Activated T-helper 1 cell treated with anti-CD3 and anti-CD28 coated beads, Interleukin-2, amount 50 U/mL, for 16 hours (primary cell): ENCODE results near the gene KRTAP4-8.
"Not testable (repeated sequence)": the region's sequence is repeated elsewhere in the genome, so short reads cannot be mapped to it uniquely, and the experiment has no call there.

Experiments
- DNase-seq, 2 donors: peaks; one replicate each; pipeline ENCODE4 v3.0.0-alpha.2; 2020; ENCODE audit warnings: low read depth in 1 of 2, low spot score in 1 of 2

Gene KRTAP4-8

GRCh38 chr17:41098042-41098441 lies at the start of gene KRTAP4-8:
TSS of gene KRTAP4-8 (minus strand) at chr17:41098142. CDS start at chr17:41098084, 58 bp downstream.
- no peak for DNase-seq

DNA sequence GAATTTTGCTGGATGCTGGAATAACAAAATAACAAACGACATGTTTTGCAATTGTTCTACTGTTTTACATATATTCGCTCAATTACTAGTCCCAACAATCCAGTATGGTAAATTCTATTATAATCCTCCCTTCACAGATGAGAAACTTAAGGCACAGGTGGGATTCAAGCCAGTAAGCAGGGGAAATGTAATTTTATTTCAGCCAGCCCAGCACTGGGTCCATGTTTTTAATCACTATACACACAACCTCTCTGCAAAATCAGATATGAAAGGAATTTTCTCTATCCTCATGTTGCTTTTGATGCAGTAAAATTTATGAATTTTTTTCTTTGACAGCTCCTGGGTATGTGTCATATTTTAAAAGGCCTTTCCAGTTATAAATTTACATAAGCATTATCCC lies 47.3 kb upstream of the KRTAP4-8 start:
- no peak for DNase-seq

DNA sequence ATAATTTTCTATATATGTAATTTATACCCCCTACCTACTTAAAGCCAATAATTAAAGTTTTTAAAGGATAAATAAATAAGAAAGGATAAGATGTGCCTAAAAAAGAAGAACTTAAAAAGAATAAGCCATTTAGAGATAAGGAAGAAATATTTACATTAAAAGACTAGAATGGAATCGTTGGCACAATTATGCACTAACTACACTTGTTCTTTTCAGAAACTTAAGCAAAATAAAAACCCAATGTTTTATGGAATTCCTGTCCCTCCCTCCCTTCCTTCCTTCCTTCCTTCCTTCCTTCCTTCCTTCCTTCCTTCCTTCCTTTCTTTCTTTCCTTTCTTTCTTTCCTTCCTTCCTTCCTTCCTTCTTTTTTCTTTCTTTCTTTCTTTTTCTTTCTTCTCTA lies 46.9 kb upstream of the KRTAP4-8 start:
- DNase-seq: no peak

DNA sequence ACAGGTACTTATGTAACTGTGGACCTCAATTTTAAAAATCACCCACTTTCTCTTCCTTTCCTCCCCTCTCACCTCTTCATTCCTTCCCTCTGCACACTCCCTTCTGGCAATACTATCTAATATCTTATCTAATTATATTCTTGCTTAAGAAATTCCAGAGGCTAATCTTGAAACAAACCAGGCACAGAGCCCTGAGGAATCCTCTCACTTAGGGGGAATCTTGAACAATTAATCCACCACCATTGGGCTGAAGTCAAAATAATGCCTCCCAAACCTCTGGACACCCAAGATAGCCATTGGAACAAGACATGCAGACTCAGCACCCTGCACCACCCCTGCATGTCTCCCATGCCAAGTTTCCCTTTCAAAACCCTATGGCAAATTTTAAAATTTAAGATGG lies 43.4 kb upstream of the KRTAP4-8 start:
- DNase-seq: no peak

- no peak for DNase-seq
Measured at GRCh38 chr17:41140360-41141131, 42.6 kb upstream of the KRTAP4-8 start, which contains the start of gene KRTAP4-6. TSS of gene KRTAP4-6 (minus strand) at chr17:41140544. CDS start at chr17:41140487, 57 bp downstream.

DNA sequence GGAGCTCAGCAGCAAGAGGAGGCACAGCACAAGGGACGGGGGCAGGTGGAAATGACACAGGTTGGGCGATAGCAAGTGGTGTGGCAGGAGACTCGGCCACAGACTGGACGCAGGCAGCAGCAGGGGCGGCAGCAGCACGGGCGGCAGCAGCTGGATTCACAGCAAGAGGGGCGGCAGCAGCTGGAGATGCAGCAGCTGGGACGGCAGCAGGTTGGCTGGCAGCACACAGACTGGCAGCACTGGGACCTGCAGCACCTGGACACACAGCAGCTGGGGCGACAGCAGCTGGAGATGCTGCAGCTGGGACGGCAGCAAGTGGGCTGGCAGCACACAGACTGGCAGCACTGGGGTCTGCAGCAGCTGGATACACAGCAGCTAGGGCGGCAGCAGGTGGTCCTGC lies 41.9 kb upstream of the KRTAP4-8 start:
- DNase-seq: not testable (repeated sequence)

GRCh38 chr17:41133880-41134735 lies 36.2 kb upstream of the KRTAP4-8 start:
- no peak for DNase-seq

- no peak for DNase-seq
Measured at GRCh38 chr17:41131979-41132378, 34.0 kb upstream of the KRTAP4-8 start.

DNA sequence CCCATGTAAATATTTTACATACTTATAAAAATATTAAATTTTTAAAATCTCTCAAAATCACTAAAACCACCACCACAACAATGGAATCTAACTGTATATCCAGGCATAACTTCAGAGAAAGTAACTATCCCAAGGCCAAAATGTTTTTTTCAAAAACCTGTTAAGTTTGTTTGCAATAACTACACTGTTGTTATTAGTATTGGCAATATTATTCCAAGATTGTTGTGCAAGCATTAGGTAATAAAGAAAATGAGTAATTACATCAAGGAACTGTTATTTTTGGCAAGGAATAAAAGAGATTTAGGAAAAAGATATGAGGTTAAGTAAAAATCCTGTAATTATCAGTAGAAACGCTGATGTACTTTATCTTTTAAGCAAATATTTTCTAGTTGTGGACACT lies 29.4 kb upstream of the KRTAP4-8 start:
- DNase-seq: no peak

DNA sequence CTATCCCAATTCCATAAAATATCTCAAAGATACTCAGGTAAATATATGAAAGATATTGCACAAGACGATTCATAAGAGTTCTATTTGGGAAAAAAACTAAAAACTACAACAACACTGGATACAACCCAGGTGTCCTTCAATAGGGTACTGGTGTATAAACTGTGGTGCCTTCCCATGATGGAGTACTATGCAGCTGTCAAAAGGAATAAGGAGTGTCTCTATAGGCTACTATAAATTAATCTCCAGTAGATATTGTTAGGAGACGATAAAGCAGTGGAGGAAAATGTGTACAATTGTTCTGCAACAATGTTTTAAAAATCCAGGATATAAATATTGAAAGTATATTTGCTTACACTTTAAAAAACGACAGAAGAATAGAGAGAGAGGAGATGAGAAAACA lies 28.5 kb upstream of the KRTAP4-8 start:
- no peak for DNase-seq

- no peak for DNase-seq
Measured at GRCh38 chr17:41125064-41125463, 27.1 kb upstream of the KRTAP4-8 start.

- DNase-seq: not testable (repeated sequence)
Measured at GRCh38 chr17:41123991-41124371, 26.0 kb upstream of the KRTAP4-8 start, which contains the start of gene KRTAP4-12. TSS of gene KRTAP4-12 (minus strand) at chr17:41124182. CDS start at chr17:41124122, 60 bp downstream.

DNA sequence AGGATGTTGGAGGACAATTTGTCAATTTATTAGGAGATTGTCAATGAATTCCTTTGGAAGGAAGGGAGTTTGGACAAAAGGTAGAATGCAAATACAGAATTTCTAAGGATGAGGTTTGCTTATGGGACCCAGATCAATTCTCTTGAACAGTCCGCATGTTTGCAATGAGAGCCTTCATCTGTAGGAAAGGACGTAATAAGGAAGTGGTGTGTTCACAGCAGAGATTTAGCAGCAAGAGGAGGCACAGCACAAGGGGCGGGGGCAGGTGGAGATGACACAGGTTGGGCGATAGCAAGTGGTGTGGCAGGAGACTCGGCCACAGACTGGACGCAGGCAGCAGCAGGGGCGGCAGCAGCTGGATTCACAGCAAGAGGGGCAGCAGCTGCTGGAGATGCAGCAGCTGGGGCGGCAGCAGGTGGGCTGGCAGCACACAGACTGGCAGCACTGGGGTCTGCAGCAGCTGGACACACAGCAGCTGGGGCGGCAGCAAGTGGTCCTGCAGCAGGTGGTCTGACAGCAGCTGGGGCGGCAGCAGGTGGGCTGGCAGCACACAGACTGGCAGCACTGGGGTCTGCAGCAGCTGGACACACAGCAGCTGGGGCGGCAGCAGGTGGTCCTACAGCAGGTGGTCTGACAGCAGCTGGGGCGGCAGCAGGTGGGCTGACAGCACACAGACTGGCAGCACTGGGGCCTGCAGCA lies 25.5 kb upstream of the KRTAP4-8 start:
- DNase-seq: not testable (repeated sequence)

- DNase-seq: no peak
Measured at GRCh38 chr17:41121742-41122141, 23.8 kb upstream of the KRTAP4-8 start.

GRCh38 chr17:41119696-41120690 lies 22.1 kb upstream of the KRTAP4-8 start:
- DNase-seq: not testable (repeated sequence)

GRCh38 chr17:41118721-41119120 lies 20.8 kb upstream of the KRTAP4-8 start:
- DNase-seq: no peak

GRCh38 chr17:41117846-41118386 lies 20.0 kb upstream of the KRTAP4-8 start, which contains the start of gene KRTAP4-11:
TSS of gene KRTAP4-11 (minus strand) at chr17:41118373. CDS start at chr17:41118315, 58 bp downstream.
- not testable (repeated sequence) for DNase-seq

GRCh38 chr17:41116297-41116696 lies 18.4 kb upstream of the KRTAP4-8 start:
- DNase-seq: no peak

DNA sequence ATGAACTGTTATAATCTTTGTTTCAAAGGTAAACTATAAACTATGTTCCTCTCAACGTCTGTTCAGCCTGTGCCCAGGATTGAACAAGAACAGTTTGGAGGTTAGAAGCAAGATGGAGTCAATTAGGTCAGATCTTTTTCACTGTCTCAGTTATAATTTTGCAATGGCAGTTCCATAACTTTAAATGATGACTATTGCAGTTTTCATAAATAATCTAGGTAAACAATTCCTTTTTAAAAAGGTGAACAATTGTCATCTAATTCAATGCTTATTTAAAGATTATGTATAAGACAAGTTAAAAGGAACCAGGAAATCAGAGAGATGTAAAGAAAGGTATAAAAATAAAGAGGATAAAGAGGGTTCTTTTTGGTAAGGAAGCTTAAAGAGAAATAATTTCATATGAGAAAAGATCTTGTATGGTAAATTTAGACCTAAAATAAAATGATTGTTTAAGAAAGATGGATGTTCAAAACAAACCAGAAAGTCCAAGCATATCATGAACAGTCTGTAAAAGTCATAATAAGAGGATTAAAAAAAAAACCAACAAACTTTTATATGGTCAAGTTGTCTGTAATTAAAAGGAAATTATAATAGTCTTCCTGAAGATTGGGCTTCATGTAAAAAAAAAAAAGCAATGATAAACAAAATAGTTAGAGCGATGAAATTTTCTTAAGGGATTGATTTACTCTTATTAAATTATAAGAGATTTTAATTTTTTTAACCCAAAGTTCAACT lies 13.4 kb upstream of the KRTAP4-8 start:
- no peak for DNase-seq
